ENCODE measurements around the gene CCDC200. TPM values are rescaled to one million over a fixed set of nuclear protein-coding genes. Genes with fewer than 3 reads are reported as not detected.

The CCDC200 gene
- total RNA-seq, 4 donors from 2014 or later = not detected

- H3K4me3 ChIP-seq (ENCODE audit: low read depth, poor library complexity, severe bottlenecking) = peak overlapping the region; percentile 73
- intact Hi-C loops (cut with DNase I; ENCODE audit: low total_unique reads) = no loop called here
- WGBS, 2 donors = 6% methylated on average over 12 of the region's 12 CpGs
- peak in 1 of 2 donors; percentile 41 for DNase-seq (ENCODE audit: low spot score in 2 of 2)
- no peak for TF ChIP-seq POLR2A (IDR thresholded peaks at IDR 0.05)
- no peak for TF ChIP-seq CTCF (IDR thresholded peaks at IDR 0.05)
Observed at GRCh38 chr17:43171586-43172487, 56.6 kb downstream of the CCDC200 start.

Other genes with a start within 250 kb of the CCDC200 start
- gene PTGES3L, start 248.5 kb downstream of the CCDC200 start, total RNA-seq = 1 to 10 TPM in 1 of 4 donors, under 1 TPM in 1, not detected in 2; 0.19 to 1.8 TPM
- 10 to 100 TPM; 12.6 to 16.0 (median 13.0) TPM for gene RUNDC1, start 248.1 kb downstream of the CCDC200 start, total RNA-seq
- gene RPL27, start 230.2 kb downstream of the CCDC200 start, total RNA-seq = 1,000 to 10,000 TPM; 1,091 to 1,783 (median 1,434) TPM
- gene IFI35, start 221.8 kb downstream of the CCDC200 start, total RNA-seq = 10 to 100 TPM in 3 of 4 donors, 1 to 10 TPM in 1; 7.6 to 18.5 (median 16.9) TPM
- 100 to 1,000 TPM; 209 to 329 (median 254) TPM for gene VAT1, start 206.2 kb downstream of the CCDC200 start, total RNA-seq
- 1 to 10 TPM in 2 of 4 donors, under 1 TPM in 2; 0.65 to 2.7 (median 1.0) TPM for gene RND2, start 203.4 kb downstream of the CCDC200 start, total RNA-seq
- gene BRCA1, start 103.3 kb downstream of the CCDC200 start, total RNA-seq = 1 to 10 TPM; 4.5 to 7.6 (median 5.8) TPM
- 100 to 1,000 TPM in 1 of 4 donors, 10 to 100 TPM in 3; 84.3 to 101 (median 91.4) TPM for gene NBR1, start 57.4 kb downstream of the CCDC200 start, total RNA-seq
- gene TMEM106A, start 16.7 kb downstream of the CCDC200 start, total RNA-seq = 1 to 10 TPM in 3 of 4 donors, under 1 TPM in 1; 0.57 to 4.6 (median 1.4) TPM
- gene RNU2-1, start 5.4 kb upstream of the CCDC200 start, total RNA-seq = not detected
- 10 to 100 TPM; 30.3 to 50.6 (median 43.7) TPM for gene ARL4D, start 170.4 kb upstream of the CCDC200 start, total RNA-seq